ENCODE results near the gene SLC1A7. TPM values are rescaled to one million over a fixed set of nuclear protein-coding genes. Genes with fewer than 3 reads are reported as not detected.
"Not testable (repeated sequence)": the region's sequence is repeated elsewhere in the genome, so short reads cannot be mapped to it uniquely, and the experiment has no call there.

SLC1A7 gene
- total RNA-seq, 1 experiment from 2014 or later = 0.31 TPM

GRCh38 chr1:53187401-53187800 is 45.0 kb upstream of the SLC1A7 start:
- CTCF ChIA-PET = no interaction called here
- POLR2A ChIA-PET = no interaction called here
- BruUV-seq (replicated peaks) = no TSS peak
- H3K4me1 ChIP-seq (ENCODE audit: control insufficient read depth, insufficient read depth, low read length) = no peaks in the 10 kb centered on the region
- no peaks in the 10 kb centered on the region for H3K27me3 ChIP-seq (ENCODE audit: control insufficient read depth, insufficient read depth, low read length)
- no peaks in the 10 kb centered on the region for H3K9me3 ChIP-seq (ENCODE audit: control insufficient read depth, insufficient read depth, low read depth, low read length)
- intact Hi-C loops (cut with micrococcal nuclease; ENCODE audit: unreplicated experiment) = loop anchor here (10.0 kb wide), 1 partner anchor 283 kb away; no protein-coding TSS in a partner anchor
- ATAC-seq (no peak), DNase-seq (ENCODE audit: low read depth, low spot score) (no peak)
- in situ Hi-C loops (cut with HindIII; ENCODE audit: low pct_unique_long_range_greater_than_20kb, low sequenced_read_pairs) = no loop called here
- H3K36me3 ChIP-seq (ENCODE audit: control insufficient read depth, insufficient read depth, low read length) = no peaks in the 10 kb centered on the region
- TF ChIP-seq, protein P1, sequence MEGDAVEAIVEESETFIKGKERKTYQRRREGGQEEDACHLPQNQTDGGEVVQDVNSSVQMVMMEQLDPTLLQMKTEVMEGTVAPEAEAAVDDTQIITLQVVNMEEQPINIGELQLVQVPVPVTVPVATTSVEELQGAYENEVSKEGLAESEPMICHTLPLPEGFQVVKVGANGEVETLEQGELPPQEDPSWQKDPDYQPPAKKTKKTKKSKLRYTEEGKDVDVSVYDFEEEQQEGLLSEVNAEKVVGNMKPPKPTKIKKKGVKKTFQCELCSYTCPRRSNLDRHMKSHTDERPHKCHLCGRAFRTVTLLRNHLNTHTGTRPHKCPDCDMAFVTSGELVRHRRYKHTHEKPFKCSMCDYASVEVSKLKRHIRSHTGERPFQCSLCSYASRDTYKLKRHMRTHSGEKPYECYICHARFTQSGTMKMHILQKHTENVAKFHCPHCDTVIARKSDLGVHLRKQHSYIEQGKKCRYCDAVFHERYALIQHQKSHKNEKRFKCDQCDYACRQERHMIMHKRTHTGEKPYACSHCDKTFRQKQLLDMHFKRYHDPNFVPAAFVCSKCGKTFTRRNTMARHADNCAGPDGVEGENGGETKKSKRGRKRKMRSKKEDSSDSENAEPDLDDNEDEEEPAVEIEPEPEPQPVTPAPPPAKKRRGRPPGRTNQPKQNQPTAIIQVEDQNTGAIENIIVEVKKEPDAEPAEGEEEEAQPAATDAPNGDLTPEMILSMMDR (IDR thresholded peaks at IDR 0.05) = no peak
- TF ChIP-seq TCF7L2 (IDR thresholded peaks at IDR 0.05; ENCODE audit: low read depth, low read length) (no peak), SIN3A (IDR thresholded peaks at IDR 0.05; ENCODE audit: borderline replicate concordance, insufficient read depth, low read depth, low read length) (no peak), POLR2AphosphoS5 (IDR thresholded peaks at IDR 0.05; ENCODE audit: low read depth, low read length) (no peak)
- TF ChIP-seq, protein P2, sequence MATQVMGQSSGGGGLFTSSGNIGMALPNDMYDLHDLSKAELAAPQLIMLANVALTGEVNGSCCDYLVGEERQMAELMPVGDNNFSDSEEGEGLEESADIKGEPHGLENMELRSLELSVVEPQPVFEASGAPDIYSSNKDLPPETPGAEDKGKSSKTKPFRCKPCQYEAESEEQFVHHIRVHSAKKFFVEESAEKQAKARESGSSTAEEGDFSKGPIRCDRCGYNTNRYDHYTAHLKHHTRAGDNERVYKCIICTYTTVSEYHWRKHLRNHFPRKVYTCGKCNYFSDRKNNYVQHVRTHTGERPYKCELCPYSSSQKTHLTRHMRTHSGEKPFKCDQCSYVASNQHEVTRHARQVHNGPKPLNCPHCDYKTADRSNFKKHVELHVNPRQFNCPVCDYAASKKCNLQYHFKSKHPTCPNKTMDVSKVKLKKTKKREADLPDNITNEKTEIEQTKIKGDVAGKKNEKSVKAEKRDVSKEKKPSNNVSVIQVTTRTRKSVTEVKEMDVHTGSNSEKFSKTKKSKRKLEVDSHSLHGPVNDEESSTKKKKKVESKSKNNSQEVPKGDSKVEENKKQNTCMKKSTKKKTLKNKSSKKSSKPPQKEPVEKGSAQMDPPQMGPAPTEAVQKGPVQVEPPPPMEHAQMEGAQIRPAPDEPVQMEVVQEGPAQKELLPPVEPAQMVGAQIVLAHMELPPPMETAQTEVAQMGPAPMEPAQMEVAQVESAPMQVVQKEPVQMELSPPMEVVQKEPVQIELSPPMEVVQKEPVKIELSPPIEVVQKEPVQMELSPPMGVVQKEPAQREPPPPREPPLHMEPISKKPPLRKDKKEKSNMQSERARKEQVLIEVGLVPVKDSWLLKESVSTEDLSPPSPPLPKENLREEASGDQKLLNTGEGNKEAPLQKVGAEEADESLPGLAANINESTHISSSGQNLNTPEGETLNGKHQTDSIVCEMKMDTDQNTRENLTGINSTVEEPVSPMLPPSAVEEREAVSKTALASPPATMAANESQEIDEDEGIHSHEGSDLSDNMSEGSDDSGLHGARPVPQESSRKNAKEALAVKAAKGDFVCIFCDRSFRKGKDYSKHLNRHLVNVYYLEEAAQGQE (IDR thresholded peaks at IDR 0.05; ENCODE audit: insufficient read depth in 1 of 2, low read depth in 2 of 2, low read length in 1 of 2) = no peak
- H3K27ac ChIP-seq (ENCODE audit: low read length) = no peak overlapping the region
- no peak overlapping the region for H3K4me3 ChIP-seq (ENCODE audit: low read depth in 2 of 2, low read length in 2 of 2)

GRCh38 chr1:53186533-53186932 is 44.1 kb upstream of the SLC1A7 start:
- Histone ChIP-seq H3K9me3 (ENCODE audit: control insufficient read depth, insufficient read depth, low read depth, low read length) (no peaks in the 10 kb centered on the region), H3K4me1 (ENCODE audit: control insufficient read depth, insufficient read depth, low read length) (no peaks in the 10 kb centered on the region), H3K4me3 (ENCODE audit: low read depth in 2 of 2, low read length in 2 of 2) (no peak overlapping the region), H3K27ac (ENCODE audit: low read length) (no peak overlapping the region), H3K36me3 (ENCODE audit: control insufficient read depth, insufficient read depth, low read length) (no peaks in the 10 kb centered on the region), H3K27me3 (ENCODE audit: control insufficient read depth, insufficient read depth, low read length) (no peaks in the 10 kb centered on the region)
- DNase-seq (ENCODE audit: low read depth, low spot score) (no peak), ATAC-seq (no peak)
- in situ Hi-C loops (cut with HindIII; ENCODE audit: low pct_unique_long_range_greater_than_20kb, low sequenced_read_pairs) = no loop called here
- intact Hi-C loops (cut with micrococcal nuclease; ENCODE audit: unreplicated experiment) = loop anchor here (10.0 kb wide), 1 partner anchor 282 kb away; no protein-coding TSS in a partner anchor
- POLR2A ChIA-PET = no interaction called here
- TF ChIP-seq POLR2AphosphoS5 (IDR thresholded peaks at IDR 0.05; ENCODE audit: low read depth, low read length) (no peak), SIN3A (IDR thresholded peaks at IDR 0.05; ENCODE audit: borderline replicate concordance, insufficient read depth, low read depth, low read length) (no peak)
- TF ChIP-seq, protein P2 (IDR thresholded peaks at IDR 0.05; ENCODE audit: insufficient read depth in 1 of 2, low read depth in 2 of 2, low read length in 1 of 2) = no peak
- TF ChIP-seq, protein P1 (IDR thresholded peaks at IDR 0.05) = no peak
- no TSS peak for BruUV-seq (replicated peaks)
- CTCF ChIA-PET = interaction anchor here (1.4 kb wide), 1 partner anchor 10 kb away, joined by 5 read pairs; no protein-coding TSS in a partner anchor

GRCh38 chr1:53185955-53186297 is 43.5 kb upstream of the SLC1A7 start:
- H3K27me3 ChIP-seq (ENCODE audit: control insufficient read depth, insufficient read depth, low read length); POLR2A ChIA-PET; BruUV-seq (replicated peaks); H3K27ac ChIP-seq (ENCODE audit: low read length); in situ Hi-C loops (cut with HindIII; ENCODE audit: low pct_unique_long_range_greater_than_20kb, low sequenced_read_pairs); H3K36me3 ChIP-seq (ENCODE audit: control insufficient read depth, insufficient read depth, low read length); DNase-seq (ENCODE audit: low read depth, low spot score); ATAC-seq; H3K9me3 ChIP-seq (ENCODE audit: control insufficient read depth, insufficient read depth, low read depth, low read length); H3K4me3 ChIP-seq (ENCODE audit: low read depth in 2 of 2, low read length in 2 of 2); H3K4me1 ChIP-seq (ENCODE audit: control insufficient read depth, insufficient read depth, low read length): not testable (repeated sequence)
- intact Hi-C loops (cut with micrococcal nuclease; ENCODE audit: unreplicated experiment) = loop anchor here (10.0 kb wide), 1 partner anchor 281 kb away; no protein-coding TSS in a partner anchor
- CTCF ChIA-PET = interaction anchor here (0.6 to 1.4 kb wide), 4 partner anchors 9 to 267 kb away, joined by 3 to 5 read pairs (median 3); no protein-coding TSS in a partner anchor
